GM19328 (cell line): ENCODE data around the gene NAB2.
"Not testable (repeated sequence)": the region's sequence is repeated elsewhere in the genome, so short reads cannot be mapped to it uniquely, and the experiment has no call there.

Source experiments
- ATAC-seq: cut with Tn5 transposase; IDR thresholded peaks from one replicate; pipeline ENCODE4 v1.9.1; 2021; ENCODE audit warnings: mild to moderate bottlenecking, moderate library complexity; ENCODE audit not compliant: unreplicated experiment

NAB2 gene, protein sequence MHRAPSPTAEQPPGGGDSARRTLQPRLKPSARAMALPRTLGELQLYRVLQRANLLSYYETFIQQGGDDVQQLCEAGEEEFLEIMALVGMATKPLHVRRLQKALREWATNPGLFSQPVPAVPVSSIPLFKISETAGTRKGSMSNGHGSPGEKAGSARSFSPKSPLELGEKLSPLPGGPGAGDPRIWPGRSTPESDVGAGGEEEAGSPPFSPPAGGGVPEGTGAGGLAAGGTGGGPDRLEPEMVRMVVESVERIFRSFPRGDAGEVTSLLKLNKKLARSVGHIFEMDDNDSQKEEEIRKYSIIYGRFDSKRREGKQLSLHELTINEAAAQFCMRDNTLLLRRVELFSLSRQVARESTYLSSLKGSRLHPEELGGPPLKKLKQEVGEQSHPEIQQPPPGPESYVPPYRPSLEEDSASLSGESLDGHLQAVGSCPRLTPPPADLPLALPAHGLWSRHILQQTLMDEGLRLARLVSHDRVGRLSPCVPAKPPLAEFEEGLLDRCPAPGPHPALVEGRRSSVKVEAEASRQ

DNA sequence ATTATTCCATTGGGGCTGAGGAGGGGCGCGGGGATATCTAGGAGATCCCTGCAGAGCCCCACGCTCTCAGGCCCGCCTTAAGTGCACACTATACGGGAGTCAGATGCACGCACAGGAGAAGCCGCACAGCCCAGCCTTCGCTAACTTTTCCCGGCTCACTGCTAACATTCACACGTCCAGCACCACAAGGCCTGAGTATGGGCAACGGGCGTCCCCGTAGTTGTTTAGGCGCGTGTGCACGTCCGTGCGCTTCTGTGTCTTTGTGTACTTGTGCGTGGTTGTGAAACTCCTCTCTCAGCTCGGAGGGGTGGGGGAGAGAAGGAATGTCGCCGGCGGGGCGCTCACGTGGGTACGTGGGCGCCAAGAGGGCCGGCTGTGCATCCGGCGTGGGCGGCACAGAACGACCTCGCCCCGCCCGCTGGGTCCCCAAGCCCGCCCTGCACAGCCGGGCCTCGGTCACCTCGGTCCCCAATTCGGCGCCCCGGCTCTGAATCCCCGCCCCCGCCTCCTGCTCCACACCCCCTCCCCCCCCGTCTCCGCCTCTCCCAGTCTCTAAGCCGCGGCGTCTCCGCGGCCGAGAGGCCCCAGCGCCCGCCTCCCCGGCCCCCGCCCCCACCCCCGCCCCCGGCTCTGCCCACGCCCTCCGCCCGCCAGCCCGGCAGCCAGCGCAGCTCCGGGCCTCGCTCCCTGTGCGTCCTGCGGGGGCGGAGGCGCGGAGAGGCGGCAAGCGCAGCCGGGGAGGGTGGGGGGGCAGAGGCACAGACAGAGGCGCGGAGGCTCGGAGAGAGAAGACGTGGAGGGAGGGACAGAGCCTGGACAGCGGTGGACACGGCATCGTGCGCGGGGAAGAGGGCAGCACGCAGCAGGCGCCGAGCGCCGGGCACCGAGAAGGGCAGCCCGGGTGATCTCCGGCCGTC, at the start of gene NAB2:
Gene NAB2 (plus strand): TSS at position 761 of the 917 bp plus-strand sequence. CDS start 158 bp downstream, outside the sequence.
- ATAC-seq: peak; percentile 52

DNA sequence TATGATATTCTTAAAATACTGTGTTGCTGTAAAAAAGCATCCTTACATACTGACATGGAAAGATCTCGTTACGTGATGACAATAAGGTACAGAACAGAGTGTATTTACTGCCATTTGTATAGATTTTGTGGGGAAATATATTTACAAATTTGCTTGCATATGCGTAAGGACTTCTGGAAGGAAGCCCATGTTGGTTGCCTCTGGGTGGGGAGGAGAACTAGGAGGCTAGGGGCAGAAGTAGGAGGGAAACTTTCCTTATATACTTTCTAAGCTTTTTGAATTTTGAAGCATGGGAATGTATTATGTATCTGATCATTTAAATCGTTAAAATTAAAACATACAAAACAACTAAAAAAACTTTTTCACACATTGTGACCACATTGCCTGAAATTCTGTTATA, 48.7 kb upstream of the NAB2 start:
- no peak for ATAC-seq

DNA sequence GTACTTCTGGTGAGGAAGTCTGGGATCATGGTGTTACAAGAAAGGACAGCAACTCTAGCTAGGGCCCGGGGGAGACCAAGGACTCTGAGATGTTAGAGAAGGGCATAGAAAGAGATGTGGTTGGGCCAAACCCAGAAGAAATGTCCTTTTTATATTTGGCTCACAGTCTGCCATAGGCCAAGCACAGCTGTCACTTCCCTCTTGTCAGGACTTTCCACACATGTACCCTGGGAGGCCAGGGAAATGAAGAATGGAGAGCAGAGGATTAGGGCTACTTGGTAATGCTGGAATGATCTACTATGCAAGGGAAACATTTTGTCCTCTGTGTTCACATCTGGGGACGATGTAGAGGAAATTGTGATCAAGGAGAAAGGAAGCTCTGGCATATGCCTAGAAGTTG, 48.2 kb upstream of the NAB2 start:
- ATAC-seq: no peak

DNA sequence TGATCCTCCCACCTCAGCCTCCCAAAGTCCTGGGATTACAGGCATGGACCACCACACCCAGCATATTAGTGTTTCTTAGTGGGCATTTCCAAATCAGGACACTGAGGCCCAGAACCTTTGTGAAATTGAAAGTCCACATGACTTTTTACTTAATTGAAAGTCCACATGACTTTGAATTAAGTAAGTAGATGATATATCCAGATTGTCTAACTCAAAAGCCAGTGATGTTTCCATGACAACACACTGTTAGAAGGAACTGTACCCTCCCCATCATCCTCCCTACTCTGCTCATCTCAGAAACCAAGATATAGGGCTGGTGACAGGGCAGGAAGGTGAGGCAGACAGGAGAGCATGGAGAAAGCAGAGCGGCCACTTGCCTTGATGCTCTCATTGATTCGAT, 46.2 kb upstream of the NAB2 start:
- no peak for ATAC-seq

DNA sequence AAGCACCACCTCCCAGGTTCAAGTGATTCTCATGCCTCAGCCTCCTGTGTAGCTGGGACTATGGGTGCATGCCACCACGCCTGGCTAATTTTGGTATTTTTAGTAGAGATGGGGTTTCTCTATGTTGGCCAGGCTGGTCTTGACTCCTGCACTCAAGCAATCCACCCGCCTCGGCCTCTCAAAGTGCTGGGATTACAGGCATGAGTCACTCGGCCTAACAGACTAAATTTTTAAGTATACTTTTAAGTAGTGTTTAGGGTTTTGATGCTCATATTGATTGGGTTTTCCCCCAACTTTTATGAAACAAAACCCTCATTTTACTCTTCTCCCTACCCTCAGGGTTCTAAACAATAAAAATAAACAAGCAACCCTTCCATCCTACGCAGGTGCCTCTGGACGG, 44.4 kb upstream of the NAB2 start:
- ATAC-seq: no peak

DNA sequence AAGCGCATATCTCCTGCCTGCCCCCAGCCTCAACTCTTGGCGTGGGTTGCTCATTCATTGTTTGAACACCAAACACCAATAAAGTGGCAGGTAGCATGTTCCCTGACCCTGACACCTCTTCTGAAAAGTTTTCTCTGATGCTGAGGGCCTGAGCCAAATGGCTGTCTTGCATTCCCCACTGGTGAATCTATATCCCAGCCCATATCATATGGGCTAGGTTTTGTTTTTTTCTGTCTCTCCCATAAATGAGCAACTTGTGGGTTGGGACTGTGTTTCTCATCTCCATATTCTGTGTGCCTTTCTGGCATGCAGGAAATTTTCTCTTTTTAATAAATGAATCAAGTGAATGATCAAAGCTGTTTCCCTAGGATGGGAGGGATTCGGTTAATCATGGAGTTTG, 44.0 kb upstream of the NAB2 start:
- no peak for ATAC-seq

DNA sequence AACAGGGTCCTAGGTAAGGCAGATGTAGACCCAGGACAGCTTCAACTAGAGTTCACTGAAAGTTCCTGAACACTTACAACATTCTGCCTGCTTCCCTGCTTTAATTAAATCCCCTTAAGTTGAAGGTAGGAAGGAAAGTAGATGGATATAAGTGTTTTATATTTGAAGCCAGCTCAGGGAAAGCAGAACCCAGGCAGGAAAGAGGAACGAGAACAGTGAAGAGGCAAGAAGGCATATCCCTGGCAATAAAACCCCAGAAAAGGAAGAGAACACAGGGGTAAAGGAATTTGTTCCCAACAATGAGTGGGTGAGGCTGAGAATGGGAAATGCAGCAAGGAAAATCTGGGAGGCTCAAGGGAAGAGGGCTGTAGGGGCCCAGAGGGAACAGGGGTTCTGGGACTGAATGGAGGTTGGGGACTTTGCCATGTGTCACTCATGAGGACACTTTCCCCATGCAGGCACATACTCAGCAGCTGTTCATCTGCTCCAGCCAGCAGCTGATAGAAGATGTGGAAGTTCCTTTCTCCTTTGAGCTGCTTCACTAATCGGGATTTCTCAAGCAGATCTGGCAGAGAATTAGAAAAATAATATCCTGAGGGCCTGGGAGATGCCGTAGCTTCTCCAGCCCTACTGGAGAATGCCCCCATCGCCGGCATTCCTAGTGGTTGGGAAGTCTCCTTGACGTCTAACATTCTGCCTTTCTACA, 42.7 kb upstream of the NAB2 start:
- ATAC-seq: no peak

DNA sequence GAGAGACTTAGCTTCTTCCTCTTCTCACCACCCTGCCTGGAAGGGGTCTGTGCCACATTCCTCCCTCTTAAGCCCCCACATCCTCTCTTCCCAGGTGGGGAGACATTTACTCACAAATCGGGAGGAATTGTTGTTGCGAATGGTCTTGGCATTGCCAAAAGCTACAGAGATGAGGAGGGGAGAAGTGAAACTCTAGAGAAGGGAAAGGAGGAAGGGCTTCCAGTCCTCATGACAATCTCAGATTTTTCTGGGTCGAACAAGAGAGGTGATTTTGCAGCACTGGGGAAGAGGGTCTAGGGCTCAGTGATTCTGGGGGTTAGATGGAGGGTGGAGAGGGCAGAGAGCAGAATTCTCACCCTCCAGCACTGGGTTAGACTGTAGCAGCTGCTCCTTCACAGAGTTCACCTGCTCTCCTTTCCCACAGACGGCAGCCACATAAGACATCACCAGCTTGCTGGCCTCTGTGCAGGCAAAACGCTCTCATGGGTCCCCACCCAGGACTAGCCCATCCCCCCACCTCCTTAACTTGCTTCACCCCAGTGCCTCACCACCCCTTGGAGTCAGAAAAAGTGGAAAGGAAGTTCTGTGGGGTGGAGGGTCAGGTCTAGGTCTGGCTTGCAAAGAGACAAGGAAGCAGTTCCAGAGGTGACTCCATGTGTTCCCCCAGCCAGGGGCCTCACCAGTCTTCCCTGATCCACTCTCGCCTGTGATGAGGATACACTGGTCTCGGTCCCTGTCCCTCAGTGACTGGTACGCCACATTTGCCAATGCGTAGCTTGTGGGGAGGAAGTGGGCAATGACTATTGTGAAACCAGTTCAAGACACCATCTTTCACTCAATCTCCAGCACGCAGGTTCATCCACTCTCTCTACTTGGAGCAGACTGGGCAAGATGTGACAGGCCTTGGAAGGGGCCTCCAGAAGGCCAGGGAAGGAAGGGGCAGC, 41.7 kb upstream of the NAB2 start:
- no peak for ATAC-seq

DNA sequence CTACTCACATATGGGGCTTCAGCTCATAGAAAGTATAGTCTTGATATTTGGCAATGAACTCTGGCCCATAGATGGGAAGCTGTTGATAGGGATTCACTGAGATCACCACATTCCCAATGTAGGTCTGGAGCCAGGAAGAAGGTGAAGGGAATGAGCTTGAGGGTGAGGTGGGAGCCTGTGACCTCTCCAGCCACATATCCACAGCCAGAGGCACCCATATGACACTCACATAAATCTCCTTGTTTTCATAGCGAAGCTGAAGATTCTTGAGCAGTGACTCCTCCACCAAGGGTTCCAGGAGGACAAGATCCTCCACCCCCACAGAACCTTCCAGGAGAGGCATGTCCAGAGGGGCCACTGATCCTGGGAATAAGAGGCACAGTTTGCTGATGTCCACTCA, 40.9 kb upstream of the NAB2 start:
- ATAC-seq: no peak

DNA sequence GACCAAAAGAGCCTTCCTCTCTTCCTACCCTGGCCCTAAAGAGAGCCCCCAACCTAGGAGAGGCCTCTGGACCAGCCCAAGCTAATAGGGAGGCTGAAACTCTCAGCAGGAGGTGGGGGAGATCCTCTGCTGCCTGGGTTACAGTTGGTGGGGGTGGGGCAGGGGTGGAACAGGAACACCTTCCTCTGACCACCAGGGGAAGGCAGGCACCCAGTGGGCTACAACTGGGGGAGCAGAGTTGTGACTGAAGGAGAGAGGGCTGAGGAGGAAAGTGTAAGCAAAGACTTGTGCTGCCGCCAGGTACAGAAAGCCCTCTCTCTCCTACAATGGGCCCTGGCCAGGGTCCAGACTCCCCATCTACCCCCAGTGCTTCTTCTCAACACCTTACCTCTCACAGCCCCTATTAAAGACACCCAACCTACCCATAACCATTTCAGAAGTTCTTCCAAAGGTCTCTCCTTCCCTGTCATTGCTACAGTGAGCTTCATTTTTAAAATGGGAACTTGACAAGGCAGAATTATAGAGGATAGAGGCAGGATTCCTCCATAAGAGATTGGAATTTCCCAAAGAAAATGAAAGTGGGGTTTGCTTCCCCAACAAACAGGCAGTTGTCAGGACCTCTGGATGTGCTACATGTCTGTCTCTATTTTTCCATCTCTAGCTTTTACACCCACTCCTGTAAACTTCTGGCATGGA, 40.3 kb upstream of the NAB2 start:
- ATAC-seq: no peak

DNA sequence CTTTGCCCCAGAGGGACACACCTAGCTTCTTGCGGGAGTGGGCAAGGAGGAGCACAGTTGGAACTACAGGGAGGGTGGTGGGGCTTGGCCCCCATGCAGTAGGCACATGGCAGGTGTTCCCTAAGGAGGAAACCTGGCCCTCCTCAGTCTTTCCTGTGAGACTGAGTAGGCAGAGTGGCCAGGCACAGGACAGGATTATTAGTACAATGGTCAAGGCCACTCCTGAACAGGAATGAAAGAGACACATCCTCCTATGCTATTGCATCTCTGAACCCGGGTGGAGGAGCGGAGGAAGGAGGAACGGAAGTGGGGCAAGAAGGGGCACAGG, 39.8 kb upstream of the NAB2 start:
- no peak for ATAC-seq

DNA sequence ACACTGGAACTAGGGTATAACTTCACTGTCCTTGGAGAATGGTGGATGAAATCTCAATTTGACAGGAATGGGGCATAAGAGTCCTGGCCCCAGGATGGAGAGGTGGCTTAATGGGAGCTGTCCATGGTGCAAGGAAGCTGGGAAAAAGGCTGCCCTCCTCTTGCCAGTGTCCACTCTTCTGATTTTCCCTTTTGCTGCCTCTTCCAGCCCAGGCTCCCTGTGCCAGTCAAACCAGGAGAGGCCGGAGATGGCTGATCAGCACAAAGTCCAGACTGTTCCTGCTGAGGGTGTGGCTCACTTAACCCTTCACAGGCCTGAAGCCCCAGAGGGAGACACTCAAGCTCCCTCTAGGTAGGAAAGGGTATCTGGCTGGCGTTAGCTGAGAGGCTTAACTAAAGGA, 39.0 kb upstream of the NAB2 start, which contains the start of gene MYO1A:
Gene MYO1A (minus strand): TSS at position 240 of the 400 bp plus-strand sequence. CDS start 1,806 bp downstream, outside the sequence.
- ATAC-seq: no peak

DNA sequence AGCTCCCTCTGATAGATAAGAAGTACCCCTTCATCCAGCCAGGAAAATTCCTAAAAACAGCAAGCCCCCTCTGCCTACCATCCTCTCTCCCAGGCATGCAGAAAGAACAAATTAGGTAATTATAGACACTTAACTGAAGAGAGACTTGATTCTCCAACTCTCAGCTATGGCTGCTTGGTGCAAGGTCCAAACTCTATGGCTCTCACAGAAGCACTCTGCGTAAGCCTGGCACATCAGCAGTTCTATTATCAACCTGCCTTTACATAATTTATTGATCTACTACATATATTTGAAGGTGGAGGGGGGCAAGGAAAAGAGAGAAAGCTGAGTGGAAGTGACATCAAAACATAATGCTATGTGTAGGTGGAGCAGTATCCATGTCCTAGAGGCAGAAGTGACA, 37.9 kb upstream of the NAB2 start:
- ATAC-seq: no peak

DNA sequence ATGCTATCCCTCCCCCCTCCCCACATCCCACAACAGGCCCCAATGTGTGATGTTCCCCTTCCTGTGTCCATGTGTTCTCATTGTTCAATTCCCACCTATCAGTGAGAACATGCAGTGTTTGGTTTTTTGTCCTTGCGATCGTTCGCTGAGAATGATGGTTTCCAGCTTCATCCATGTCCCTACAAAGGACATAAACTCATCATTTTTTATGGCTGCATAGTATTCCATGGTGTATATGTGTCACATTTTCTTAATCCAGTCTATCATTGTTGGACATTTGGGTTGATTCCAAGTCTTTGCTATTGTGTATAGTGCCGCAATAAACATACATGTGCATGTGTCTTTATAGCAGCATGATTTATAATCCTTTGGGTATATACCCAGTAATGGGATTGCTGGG, 35.8 kb upstream of the NAB2 start:
- not testable (repeated sequence) for ATAC-seq

DNA sequence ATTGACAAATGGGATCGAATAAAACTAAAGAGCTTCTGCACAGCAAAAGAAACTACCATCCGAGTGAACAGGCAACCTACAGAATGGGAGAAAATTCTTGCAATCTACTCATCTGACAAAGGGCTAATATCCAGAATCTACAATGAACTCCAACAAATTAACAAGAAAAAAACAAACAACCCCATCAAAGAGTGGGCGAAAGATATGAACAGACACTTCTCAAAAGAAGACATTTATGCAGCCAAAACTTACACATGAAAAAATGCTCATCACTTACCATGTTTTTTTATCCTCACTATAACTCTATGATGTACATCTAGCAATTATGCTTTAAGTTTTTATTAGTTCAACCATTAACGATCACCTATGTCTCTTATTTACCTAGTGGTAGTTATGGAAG, 35.0 kb upstream of the NAB2 start:
- ATAC-seq: not testable (repeated sequence)

DNA sequence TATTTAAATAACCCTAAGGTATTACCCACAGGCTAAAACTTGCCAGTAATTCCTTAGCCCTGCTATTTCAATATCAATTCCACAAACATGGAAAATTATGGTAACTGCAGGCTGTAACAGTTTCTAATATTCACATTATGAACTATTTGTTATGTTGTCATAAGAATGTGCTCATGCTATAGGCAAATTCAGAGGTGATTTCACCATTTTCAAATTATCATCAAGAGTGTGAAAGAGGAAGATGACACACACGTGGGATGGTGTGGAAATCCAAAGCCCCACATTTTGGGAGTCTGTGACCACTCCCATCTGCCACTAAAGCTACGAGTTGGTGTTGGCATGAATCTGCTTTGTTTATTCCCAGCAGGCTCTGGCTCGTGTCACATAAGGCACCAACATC, 33.1 kb upstream of the NAB2 start:
- no peak for ATAC-seq

DNA sequence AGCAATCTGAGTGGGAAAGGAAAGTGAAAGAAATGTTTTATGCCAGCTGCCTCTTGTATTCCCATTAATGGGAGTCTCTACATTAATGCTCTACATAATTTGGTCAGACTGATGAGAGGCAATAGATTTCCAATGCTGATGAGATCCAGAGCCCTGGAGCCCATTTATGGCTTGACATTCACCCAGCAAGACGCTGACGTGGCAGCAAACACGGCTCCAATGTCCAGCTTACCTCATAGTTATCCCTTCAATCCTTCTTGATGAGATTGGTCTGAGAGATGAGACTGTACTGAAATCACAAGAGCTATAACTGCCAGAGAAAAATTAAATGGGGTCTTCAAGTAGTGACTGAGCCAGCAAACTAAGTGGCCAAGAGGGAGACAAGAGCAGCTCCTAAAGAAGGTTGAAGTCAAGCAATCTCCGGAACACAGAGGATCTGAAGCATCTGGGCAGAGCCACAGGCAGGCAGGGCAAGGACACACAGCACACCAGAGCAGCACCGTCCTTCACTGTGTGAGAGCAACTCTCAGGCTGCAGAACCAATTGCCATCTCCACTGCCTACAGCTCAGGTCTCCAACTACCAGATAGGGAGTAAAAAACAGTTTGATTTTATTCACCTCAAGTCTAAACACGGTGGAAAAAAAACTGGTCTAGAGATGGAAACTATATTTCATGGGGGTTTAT, 31.7 kb upstream of the NAB2 start:
- ATAC-seq: no peak

DNA sequence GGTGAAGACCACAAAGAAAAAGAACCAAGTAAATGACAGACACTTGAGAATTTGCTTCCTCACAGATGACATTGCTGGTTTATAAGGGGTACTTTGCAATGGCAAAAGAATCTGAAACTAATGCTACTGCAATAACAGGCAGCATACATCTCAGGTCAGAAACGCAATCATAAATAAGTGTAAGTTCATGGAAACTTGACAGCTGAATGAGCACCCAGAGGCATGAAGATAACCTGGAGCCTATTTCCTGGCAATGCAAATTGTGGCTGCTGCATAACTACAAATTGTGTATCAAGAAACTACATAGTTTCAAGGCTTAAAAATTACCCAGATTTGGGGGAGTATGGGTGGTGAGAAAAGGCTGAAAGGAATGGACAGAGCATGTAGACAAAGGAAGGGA, 30.5 kb upstream of the NAB2 start:
- ATAC-seq: no peak
